ENCODE data around the gene SCGB1D1.

SCGB1D1 gene, protein sequence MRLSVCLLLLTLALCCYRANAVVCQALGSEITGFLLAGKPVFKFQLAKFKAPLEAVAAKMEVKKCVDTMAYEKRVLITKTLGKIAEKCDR

DNA sequence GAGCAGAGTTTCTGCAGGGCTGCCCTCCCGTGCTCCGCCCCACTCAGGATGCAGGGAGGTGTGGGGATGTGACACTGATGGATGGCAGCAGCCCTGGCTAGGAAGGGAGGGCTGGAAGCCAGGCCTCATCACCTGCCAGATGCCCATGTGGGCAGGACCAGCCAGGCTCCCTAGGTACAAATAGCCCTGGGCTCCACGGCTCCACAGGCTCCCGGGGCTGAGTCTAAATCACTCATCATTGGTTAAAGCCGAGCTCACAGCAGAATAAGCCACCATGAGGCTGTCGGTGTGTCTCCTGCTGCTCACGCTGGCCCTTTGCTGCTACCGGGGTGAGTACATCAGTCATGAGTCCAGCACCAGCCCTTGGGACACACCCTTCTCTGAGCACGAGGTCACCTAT lies at the start of gene SCGB1D1:
TSS of gene SCGB1D1 (plus strand) at position 206 of the 400 bp plus-strand sequence. CDS start at position 275, 69 bp downstream.
- DNase-seq = no peak

DNA sequence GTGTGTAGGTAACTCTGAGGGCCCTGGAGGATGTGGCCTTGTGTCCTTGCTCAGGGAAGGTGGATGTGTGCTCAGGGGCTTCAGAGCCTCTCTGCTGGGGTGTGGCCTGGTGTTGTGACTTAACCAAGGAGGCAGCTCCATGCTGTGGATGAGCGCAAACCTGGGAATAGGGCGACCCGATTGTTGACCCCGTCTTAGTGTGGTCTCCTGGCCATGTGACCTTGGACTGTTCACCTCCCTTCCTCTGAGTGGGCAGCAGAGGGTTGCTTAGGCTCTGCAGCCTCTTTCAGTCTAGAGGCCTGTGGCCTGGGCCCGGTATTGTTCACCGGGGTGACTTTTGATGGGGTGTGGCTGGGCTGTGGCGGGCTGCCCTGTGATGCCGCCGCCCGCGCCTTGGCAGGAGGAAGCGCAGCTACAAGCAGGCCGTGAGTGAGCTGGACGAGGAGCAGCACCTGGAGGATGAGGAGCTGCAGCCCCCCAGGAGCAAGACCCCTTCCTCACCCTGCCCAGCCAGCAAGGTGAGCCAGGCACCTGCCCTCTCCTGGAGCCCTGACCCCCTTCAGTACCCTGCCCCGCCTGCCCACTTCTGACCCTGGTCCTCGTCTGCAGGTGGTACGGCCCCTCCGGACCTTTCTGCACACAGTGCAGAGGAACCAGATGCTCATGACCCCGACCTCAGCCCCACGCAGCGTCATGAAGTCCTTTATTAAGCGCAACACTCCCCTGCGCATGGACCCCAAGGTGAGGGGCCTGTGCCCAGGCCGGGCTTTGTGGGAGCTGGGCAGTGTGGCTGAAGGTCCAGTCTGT lies 49.5 kb upstream of the SCGB1D1 start:
- DNase-seq = no peak

DNA sequence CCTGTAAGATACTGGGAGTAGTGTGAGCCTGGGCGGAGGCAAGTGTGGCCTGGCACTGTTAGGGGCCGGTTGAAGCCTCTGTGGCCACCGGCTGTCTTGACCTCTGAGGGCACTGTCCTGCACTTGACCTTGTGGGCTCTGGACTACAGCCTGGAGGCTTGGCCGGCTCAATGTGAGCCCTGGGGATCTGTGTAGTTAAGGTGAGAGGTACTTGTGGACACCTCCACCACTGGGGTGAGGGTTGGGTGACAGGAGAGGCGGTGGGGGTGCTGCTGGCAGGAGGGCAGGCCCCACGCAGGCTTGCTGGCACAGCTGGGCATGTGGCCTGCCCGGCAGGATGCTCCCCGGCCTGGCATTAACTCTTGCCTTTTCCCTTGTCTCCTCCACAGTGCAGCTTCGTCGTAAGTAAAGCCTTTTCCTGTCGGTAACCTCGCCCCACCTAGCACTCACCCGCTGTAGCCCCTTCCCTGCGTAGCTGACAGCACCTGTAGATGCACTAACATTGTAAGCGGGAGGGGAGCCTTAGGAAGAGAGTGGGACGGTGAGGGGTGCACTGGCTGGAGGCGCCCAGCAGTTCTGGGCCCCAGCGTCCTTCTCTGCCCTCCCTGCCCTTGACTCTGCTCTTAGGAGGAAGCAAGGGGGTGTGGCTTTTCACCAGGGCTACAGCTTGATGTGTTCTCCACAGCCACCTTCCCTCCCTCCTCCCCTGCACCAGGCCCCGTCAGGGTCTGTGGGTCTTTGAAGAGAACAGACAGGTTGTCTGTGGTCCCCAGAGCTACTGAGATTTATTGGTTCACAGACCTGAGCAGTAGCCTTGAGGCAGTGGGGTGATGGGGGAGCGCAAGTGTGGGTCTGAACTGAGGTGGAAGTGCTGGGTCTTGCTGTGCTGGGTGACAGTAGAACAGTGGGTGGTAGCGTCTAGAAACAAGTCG lies 48.6 kb upstream of the SCGB1D1 start:
- no peak for DNase-seq

DNA sequence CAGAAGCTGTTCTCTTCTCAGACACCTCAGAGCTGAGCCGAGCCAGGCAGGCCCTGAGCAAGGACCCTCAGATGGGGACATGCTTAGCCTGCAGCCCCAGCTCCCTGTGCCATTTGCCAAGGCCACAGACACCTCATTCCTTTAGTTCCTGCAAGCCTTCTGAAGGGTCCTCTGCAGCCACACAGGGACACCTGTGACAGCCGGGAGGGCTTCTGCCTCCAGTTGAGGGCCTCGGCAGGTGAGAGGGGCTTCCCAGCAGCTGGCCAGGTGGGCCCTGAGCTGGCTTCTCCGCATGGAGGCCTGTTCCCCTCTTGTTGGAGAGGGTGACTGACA lies 48.0 kb upstream of the SCGB1D1 start:
- no peak for DNase-seq

DNA sequence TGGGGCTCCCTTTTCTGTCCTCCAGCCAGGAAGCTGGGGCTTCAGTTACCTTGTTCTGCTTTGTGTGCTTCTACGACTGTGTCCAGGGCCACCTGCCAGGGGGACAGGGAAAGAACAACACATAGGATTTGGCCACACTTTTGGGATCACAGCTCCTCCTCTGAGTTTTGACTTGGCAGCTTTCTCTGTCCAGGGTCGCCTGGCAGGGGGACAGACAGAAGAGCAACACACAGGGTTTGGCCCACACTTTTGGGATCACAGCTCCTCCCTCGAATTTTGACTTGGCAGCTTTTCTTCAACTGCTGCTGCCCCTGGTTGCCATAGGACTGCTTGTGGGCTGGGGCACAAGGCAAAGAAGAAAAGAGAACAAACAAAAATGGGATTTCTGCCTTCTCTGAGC lies 47.1 kb upstream of the SCGB1D1 start:
- DNase-seq = no peak

DNA sequence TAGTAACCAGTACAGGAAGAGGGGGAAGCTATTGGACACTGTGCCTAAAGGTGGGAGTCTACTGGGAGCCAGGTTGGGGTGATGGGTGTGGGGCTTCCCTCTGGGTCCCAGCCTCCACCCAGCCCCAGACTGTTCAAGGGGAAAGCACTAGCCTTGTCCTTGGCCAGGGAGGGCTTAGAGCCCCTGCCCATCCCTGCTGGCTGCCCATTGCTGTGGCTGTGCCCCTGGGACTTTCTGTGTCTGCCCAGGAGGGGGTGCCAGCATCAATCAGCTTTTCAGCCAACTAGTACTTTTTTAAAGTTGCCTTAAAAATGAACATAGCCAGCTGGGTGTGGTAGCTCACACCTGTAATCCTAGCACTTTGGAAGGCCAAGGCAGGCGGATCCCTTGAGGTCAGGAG lies 46.3 kb upstream of the SCGB1D1 start:
- DNase-seq = no peak

DNA sequence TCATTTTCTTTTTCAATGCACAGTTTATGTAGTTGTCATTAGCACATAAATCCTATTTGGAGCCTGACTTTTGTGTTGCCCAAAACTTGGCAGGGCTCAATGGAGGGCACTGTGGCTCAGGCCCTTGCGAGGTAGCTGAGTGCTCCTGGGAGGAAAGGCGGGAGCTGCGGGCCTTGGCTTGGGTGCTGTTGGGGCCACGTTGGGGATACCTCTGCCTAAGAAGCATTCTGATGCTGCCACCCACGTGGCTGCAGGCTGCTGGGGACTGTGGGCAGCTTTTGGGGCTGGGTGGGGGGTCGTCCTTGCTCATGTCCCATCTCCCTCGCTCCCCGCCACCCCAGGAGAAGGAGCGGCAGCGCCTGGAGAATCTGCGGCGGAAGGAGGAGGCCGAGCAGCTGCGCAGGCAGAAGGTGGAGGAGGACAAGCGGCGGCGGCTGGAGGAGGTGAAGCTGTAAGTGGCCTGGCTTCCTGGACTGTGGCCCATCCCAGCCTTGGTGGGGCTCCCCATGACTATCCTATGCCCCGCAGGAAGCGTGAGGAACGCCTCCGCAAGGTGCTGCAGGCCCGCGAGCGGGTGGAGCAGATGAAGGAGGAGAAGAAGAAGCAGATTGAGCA lies 45.3 kb upstream of the SCGB1D1 start:
- no peak for DNase-seq

DNA sequence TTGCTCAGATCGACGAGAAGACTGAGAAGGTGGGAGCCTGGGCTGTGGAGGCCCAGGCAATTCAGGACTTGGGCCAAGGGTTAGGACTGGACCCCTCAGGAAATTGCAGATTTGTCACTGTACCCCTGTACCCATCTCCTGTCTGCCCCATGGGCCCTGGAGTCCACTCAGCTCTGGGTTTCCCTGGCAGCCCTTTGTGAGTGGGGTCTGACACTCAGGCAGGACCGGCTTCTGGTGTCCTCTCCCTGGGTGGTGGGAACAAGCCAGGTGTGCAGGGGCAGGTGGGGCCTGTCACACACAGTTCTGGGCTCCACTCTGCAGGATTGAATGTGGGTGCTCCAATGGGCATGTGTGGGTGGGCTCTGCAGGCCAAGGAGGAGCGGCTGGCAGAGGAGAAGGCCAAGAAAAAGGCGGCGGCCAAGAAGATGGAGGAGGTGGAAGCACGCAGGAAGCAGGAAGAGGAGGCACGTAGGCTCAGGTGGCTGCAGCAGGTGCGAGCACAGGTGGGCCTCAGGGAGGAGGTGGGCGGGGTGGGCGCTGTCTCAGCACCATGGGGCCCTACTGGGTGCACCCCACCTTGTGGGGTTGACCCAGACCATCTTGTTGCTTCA lies 44.6 kb upstream of the SCGB1D1 start:
- no peak for DNase-seq

DNA sequence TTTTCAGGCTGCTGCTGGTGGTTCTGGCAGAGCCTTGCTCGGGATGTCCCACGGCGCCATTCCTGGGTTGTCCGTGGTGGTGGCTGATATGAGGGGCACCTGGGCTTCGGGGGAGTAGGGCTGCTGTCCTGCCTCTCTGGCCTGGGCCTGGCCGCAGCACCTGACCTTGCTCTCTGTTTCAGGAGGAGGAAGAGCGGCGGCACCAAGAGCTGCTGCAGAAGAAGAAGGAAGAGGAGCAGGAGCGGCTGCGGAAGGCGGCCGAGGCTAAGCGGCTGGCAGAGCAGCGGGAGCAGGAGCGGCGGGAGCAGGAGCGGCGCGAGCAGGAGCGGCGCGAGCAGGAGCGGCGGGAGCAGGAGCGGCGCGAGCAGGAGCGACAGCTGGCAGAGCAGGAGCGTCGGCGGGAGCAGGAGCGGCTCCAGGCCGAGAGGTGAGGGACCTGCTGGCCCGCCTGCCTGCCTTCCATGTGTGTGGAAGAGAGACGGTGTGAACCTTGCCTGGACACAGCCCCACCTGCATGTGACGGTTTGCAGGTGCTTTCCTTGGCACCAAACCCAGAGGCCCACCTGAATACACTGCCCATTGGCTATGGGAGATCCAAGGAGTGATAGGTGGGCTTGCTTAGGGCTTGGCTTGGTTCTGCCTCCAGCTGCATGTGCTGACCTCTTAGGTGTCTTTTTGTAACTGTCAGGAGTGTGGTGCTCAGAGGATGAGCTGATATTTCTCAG lies 43.4 kb upstream of the SCGB1D1 start:
- DNase-seq = no peak

DNA sequence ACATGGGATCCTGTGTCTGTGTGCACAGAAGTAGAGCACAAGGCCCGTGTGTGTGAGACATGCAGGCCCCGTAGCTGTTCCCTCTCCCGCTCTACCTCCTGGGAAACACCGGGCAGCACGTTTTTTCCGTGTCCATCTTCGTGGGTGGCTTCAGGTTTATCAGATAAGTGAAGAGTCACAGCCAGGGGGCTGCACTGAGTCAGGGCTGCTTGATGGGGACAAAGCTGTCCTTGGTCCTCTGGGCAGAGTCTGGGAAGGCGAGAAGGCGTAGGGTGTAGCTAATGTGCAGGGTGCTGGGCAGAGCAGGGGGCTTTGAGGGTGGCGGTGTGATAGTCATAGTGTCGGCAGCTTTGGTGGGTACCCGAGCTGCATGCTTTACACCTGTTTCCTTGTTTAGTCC lies 42.5 kb upstream of the SCGB1D1 start:
- DNase-seq = no peak

DNA sequence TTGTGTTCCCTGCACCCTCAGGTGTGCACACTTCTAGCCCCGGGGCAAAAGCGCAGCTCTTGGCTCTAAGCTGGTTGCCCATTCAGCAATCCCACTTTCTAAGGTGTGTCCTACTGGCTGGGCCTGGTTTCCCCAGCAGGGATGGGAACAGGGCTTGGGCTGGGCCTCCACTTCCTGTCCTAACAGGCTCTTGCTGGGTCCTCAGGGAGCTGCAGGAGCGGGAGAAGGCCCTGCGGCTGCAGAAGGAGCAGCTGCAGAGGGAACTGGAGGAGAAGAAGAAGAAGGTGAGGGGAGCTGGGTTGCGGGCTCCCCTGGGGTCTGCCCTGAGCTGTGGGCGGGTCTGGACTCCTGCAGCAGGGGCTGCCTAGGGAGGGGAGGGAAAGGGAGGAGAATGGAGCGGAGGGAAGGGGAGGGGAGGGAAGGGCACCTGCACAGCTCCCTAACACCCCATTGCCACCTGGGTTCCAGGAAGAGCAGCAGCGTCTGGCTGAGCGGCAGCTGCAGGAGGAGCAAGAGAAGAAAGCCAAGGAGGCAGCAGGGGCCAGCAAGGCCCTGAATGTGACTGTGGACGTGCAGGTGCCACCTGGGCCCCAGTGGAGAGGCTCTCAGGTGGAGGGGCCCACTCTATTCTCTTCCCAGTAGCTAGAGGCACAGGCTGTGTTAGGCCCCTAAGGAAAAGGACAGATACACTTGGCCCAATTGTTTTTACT lies 41.6 kb upstream of the SCGB1D1 start:
- DNase-seq = no peak

DNA sequence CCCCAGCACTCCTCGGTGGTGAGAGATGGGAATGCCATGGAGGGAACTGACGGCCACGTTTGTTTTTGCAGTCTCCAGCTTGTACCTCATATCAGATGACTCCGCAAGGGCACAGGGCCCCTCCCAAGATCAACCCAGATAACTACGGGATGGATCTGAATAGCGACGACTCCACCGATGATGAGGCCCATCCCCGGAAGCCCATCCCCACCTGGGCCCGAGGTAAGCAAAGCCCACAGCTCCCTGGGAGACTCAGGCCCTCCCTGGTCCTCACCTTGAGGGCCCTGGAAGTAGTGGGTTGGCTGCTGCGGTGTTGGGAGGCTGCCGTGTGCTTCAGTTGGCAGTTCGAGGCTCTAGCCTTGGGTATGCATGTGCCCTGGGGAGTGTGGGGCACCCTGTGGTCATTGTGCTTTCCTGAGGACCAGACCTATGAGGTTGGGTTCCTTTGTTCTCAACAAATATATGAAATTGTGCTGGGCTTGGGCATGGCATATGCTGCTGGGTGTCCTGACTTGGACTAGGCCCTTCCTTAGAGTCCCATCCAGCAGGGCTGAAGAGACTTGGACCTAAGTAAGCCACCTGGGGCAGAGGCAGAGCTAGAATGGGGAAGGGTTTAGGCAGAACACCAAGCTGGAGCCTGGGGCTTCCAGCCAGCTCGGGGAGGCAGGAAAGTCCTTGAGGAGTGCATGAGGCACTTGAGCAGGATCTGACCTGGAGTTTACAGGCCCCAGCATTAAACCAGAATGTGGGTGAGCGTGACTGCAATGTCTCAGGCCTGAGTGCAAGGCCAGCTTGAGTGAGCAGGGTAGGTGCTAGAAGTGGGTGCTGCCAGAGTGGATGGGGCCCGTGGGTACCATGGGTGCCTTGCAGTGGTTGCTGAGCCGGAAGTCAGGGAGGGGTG lies 39.8 kb upstream of the SCGB1D1 start:
- no peak for DNase-seq

DNA sequence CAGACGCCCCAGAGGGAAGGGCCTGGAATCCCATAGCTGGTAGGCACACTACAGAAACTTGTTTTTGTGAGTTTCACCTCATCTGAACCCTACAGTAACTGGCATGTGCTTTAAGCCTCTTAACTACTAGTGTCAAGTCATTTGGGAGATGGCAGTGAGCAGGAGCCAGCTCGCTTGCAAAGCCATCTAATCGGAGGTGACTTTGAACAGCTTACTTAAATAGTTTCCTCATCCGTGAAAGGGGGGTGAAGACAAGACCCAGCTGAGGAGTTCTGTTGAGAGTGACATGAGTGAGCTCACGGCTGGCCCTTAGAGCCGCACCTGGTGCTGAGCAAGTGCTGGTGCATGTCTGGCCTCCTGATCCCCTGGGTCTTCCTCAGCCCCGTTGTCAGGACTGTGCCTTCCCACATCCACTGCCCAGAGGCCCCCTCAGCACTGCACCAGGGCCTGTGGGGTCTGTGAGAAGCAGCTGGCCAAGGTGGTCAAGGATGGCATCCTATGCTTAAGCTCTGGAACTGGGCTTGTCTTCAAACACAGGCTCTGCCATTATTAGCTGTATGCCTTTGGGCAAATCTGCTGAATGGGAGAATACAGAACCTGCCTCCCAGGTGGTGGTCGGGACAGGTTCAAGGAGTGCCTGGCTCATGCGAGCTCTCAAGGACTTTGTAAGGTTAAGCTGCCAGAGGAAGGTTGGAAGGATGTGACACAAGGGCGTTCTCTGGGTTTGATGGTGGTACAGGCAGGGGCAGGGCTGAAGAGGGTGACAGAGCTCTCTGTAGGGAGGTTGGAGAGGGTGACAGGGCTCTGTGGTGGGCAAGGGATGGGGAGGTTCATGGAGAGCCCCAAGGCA lies 38.9 kb upstream of the SCGB1D1 start:
- DNase-seq = no peak

DNA sequence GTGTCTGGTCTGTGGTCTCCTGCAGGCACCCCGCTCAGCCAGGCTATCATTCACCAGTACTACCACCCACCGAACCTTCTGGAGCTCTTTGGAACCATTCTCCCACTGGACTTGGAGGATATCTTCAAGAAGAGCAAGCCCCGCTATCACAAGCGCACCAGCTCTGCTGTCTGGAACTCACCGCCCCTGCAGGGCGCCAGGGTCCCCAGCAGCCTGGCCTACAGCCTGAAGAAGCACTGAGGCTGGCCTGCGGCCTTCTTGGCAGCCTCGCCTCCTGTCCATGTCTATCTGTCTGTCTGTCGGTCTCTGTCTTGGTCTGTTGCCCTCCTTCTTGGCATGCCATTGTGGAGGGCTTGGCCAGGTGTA lies 38.3 kb upstream of the SCGB1D1 start:
- no peak for DNase-seq

DNA sequence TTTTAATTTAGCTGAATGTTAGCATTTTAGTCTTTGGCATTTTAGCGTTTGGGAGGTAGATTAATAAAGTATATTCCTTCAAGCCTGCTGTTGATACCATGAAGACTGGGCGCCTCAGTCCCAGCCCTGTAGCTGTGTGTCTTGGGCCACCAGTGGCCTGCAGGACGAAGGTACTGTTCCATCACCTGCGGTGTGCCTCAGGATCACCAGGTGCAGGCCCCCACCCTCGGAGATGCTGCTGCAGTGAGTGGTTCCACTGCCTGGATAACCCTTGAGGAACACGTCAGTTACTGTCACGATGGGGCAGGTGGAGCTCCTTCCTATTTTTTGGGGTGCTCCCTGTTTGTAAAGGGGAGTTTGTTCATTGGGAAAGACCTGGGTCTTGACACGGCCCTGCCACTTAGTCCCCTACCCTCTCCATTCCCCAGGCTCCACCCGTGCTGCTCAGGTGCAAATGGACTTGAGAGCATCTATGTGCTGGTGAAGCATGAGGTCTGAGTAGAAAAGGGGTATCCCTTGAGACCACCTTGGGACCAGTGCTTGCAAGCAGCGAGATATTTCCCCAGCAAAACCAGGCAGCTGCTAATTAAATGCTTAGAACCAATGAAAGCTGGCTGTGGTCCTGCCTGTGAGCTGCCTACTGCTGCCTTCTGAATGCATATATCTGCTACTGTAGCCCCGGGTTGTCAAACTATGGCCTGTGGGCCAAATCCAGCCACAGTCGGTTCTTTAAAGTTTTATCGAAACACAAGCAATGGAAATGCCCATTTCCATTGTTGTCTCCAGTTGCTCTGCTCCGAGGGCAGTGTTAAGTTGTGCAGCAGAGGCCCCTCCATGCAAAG lies 37.5 kb upstream of the SCGB1D1 start:
- no peak for DNase-seq

DNA sequence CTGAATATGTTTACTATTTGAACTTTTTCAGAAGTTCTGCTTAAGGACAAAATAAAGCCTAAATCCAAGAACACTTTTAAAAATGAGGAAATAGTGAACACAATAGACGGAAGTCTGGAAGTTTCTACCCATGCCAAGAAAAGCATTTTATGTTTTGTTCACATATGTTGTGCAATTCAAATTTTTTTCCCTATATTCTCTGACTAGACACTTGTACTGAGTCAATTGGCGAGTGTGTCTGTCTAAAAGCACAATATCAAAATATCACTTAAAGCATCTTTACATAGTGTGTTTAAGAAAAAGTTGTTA lies 37.0 kb upstream of the SCGB1D1 start:
- no peak for DNase-seq

DNA sequence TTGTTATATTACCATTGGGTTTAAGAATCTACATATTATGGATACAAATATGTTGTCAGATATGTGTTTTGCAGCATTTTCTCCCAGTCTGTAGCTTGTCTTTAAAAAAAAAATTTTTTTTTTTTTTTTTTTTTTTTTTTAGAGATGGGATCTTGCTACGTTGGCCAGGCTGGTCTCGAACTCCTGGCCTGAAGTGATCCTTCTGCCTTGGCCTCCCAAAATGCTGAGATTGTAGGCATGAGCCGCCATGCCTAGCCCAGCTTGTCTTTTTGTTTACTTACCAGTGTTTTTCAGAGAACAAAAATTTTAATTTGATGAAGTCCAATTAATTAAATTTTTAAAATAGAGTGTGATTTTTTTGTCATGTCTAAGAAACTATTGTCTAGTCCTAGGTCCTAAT lies 36.4 kb upstream of the SCGB1D1 start:
- no peak for DNase-seq

DNA sequence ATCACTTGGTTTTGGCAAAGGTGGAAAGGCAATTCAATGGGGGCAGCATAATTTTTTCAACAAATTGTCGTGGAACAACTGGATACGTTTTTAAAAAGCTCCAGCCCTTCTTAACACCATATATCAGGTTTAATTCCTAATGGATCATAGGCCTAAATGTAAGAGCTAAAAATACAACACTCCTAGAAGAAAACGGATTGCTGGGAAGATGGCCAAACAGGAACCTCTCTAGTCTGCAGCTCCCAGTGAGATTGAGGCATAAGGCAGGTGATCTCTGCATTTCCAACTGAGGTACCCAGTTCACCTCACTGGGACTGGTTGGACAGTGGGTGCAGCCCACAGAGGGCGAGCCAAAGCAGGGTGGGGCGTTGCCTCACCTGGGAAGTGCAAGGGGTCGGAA lies 32.4 kb upstream of the SCGB1D1 start:
- DNase-seq = no peak

DNA sequence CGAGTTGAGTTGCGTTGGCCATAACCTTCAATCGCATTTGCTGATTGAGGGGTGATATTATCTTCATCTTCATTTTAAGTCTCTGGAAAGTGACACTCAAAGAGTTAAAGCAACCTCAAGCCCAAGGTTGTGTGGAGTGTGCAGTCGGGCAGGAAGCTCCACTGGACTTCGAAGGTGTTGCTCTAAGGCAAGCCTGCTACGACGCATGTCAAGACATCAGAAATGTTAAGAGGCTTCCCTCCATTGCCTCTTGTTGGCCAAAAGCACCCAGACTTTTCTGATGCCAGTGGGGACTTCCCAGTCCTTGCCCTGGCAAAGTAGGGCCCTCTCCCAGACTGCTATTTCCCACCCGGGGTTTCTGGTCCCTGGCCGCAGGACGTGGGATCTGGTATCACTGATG lies 23.6 kb upstream of the SCGB1D1 start:
- no peak for DNase-seq

Measured in stimulated activated CD4-positive, alpha-beta T cell treated with anti-CD3 and anti-CD28 coated beads, Interleukin-4, amount 100 ng/mL, for 1 hour (primary cell).